Esophagus muscularis mucosa (tissue), 4 donors: Measurements from ENCODE around the gene FTO.

Experiments used
- EP300 ChIP-seq: sonication (generic); formaldehyde crosslinking; IDR thresholded peaks from one replicate; pipeline ENCODE4 v1.6.1; 2017; ENCODE audit warnings: antibody characterized with exemption
- POLR2A ChIP-seq: fragments of 450-650 bp; IDR thresholded peaks from one replicate; pipeline ENCODE4 v1.6.1; 2017; ENCODE audit warnings: antibody characterized with exemption, moderate library complexity, mild to moderate bottlenecking, low read depth
- POLR2AphosphoS5 ChIP-seq, 2 donors: sonication (generic); formaldehyde crosslinking; IDR thresholded peaks; one replicate each; pipeline ENCODE4 v1.6.1; 2017; ENCODE audit warnings: antibody characterized with exemption in 2 of 2
- TF ChIP-seq, protein P1 (sequence below), 3 experiments: fragments of 200-600 bp in 2 of 3; fragments of 450-650 bp in 1 of 3; sonication (generic) in 2 of 3; IDR thresholded peaks; one replicate each; pipeline ENCODE4 v1.5.1; 2017 to 2019; ENCODE audit warnings: antibody characterized with exemption in 3 of 3, mild to moderate bottlenecking in 2 of 3, moderate library complexity in 1 of 3

- TF ChIP-seq, protein P1, sequence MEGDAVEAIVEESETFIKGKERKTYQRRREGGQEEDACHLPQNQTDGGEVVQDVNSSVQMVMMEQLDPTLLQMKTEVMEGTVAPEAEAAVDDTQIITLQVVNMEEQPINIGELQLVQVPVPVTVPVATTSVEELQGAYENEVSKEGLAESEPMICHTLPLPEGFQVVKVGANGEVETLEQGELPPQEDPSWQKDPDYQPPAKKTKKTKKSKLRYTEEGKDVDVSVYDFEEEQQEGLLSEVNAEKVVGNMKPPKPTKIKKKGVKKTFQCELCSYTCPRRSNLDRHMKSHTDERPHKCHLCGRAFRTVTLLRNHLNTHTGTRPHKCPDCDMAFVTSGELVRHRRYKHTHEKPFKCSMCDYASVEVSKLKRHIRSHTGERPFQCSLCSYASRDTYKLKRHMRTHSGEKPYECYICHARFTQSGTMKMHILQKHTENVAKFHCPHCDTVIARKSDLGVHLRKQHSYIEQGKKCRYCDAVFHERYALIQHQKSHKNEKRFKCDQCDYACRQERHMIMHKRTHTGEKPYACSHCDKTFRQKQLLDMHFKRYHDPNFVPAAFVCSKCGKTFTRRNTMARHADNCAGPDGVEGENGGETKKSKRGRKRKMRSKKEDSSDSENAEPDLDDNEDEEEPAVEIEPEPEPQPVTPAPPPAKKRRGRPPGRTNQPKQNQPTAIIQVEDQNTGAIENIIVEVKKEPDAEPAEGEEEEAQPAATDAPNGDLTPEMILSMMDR (IDR thresholded peaks at IDR 0.05), result no peak
- TF ChIP-seq POLR2A (no peak), EP300 (no peak), POLR2AphosphoS5 (IDR thresholded peaks at IDR 0.05) (no peak)
These were observed 436.3 kb downstream of the FTO start for GRCh38 chr16:54140057-54140787.
